ENCODE results near the gene SETD1A.
A peak's percentile ranks its signal among the peaks of the same experiment; 100 is the strongest.
"Not testable (repeated sequence)": the region's sequence is repeated elsewhere in the genome, so short reads cannot be mapped to it uniquely, and the experiment has no call there.

SETD1A gene

DNA sequence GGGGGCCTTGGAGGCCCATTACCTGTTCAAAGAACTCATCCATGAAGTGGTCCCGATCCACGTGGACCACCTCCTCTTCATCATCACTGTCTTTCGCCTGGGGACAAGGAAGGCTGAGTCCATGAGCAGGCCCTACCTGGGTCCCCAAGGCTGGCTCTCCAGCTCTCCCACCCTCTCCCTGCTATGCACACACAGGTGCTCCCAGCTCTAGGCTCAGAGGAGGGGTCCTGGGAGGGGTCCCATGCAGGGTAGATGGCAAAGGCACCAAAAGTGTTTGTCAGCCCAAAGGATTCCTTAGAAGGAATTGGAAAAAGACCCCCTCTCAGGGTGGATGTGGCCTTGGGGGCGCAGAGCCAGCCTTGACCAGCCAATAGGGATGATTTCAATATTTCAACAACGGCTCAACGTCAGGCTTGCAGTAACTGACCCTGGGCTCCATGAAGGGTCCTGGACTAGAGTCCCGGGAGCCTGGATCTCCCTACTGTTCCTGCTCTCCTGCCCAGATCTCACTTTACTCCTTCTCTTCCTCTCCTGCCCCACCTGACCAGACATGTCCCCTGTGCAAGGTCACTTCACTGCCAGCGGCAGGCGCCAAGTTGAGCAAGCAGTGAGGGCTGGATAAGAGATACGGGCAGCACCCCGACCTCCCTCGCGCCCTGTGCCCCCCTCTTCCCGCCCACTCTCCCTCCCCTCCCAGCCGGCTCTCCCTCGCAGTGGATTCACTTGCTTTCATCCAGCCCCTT is 44.1 kb downstream of the SETD1A start:
- DNase-seq, result no peak

- DNase-seq, result no peak
Measured at GRCh38 chr16:31002250-31002700, 44.7 kb downstream of the SETD1A start.

- no peak for DNase-seq
Measured at GRCh38 chr16:31002862-31003341, 45.3 kb downstream of the SETD1A start.

DNA sequence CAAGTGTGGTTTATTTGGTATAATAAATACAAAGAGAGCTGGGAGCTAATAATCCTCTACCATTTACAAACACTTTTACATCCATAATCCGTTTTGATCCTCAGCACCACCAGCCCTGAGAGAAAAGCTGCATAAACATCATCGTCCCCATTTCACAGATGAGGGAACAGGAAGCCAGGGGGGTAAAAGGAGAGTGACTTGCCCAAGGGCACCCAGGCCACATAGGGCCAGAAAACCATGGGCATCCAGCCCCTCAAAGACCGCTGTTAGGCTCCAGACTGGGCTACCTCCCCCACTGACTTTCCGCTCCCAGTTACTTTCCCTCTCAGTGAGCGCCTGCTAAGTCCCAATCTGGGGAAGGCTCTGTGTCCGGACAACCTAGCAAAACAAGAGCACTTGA is 46.2 kb downstream of the SETD1A start:
- no peak for DNase-seq

DNA sequence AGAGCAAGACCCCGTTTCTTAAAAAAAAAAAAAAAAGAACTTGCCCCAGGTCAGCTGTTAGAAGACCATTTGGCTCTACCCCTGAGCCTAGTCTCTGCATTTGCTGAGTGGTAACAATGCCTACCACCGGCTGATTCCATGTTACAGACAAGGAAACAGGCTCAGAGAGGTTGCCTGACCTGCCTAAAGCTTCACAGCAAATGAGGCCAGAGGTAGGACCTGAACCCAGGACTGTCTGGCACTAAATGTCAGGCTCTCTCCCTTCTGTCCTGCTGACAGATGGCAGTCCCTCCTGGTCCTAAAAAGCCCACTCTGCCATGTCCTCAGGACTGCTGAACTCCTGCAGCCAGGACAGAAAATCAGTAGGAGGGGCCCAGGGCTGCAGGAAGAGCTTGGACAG is 47.1 kb downstream of the SETD1A start:
- DNase-seq, result no peak

- DNase-seq, result no peak
Measured at GRCh38 chr16:31005350-31006085, 48.0 kb downstream of the SETD1A start.

DNA sequence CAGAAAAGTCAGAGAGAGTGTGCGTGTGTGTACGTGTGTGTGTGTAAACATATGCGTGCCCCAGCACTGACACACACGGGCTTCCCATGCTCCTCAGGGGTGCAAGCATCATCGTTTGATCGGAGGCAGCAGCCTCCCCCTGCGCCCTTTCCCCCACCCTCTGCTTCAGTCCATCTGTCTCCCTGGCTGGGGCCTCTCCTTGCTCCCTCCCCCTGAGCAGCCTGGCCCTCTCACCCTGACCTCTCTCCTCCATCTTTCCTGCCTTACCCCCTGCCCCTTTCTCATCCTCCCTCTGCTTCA is 48.5 kb downstream of the SETD1A start:
- DNase-seq, result no peak

GRCh38 chr16:31006589-31006988 is 49.0 kb downstream of the SETD1A start:
- DNase-seq, result no peak

DNA sequence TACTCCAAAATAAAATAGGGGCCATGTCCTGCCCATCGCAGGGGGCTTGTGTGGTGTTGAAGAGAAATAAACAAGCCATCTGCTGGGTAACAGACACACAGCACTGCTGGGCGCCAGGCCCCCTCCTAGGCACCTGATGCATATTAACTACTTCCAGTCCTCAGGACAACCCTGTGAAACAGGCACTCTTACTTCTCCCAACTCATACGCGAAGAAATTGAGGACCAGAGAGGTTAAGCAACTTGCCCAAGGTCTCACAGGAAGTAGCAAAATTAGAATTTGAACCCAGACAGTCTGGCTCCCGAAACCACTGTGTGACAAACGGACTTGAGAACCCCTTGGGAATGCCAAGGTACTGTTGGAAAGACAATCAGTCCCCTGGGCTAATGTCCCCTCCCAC is 50.1 kb downstream of the SETD1A start:
- DNase-seq, result no peak

GRCh38 chr16:31008149-31008548 is 50.6 kb downstream of the SETD1A start:
- no peak for DNase-seq

- no peak for DNase-seq
Measured at GRCh38 chr16:31008551-31008950, 51.0 kb downstream of the SETD1A start.

DNA sequence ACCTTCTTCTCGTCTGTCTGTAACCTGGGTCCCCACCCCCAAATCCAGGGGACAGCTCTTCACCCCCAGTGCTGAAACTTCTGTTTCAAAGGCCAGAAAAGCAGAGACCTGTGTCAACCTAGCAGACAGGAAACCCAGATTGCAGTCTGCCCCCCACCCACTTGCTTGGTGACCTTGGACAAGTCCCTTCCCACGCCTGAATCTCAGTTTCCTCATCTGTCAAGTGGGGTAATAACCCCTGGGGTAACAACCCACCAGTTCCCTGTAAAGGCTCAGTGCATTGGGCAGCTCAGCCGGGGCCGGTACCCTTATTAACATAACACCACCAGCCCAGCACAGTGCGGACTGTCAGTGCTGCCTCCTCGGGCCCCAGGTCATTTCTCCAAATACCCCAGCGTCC is 51.6 kb downstream of the SETD1A start:
- no peak for DNase-seq

DNA sequence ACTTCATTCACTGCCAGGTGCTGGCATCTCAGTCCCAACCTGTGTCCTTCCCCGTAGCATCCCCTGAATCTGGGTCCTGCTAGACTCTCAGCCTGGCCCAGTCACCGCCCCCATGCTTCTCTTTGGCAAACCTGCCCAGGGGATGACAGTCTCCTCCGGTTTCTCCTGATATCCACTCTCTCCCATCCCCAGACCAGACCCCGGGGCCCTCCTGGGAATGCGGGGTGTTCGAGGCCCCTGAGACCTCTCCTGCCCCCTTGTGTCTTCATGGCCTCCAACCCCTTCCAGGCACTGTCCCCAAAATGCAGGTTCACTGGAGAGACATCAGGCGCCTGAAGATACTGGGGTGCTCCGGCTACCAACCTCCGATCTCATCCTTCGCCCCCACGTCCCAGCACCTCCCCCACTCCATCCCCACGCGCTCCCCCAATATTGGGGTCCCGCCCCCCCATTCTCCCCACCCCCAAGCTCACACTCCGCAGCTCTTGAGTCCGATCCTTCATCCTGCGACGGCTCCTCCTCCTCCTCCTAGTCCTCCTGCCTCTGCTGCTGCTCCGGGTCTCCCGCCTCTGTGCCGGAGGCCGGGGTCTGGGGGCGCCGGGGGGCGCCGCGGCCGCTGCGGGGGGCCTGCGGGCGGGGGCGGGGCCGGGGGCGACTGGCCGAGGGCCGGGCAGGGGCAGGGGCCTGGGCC is 52.5 kb downstream of the SETD1A start:
- DNase-seq, result no peak

DNA sequence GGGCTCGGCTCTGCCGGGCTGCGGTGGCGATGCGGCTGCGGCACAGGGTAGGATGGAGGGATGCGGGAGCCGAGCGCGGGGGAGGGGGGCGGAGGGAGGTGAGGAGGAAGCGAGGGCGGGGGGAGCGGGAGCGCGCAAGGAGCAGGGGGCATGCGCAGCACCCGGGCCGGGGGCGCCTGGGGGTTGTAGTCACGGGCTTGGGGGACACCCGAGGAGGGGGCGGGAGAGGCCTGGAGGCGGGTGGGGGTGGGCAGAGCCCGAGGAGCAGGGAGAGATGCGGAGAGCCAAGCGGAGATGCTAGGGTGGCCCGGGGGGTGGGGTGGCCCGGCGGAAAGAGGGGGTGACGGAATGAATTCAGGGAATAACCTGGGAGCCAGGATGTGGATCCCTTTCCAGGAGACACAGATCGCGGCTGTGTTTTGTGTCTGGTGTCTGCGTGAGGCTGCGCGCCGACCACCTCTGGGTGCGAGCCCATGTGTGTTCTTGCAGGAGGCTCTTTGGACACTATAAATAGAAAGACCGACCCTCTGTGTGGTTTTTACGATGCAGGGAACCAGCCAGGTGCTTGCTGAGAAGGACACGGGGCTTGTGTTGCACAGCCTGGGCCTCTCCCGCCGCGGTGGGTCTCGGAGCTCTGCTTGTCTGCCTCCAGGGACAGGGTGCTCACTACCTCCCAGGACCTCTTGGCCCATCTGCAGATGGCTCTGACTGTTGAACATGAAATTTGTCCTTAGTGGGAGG is 53.2 kb downstream of the SETD1A start, which contains the start of gene STX1B:
TSS of gene STX1B (minus strand) at position 54 of the 741 bp plus-strand sequence. CDS start 242 bp downstream, outside the sequence.
- peak; percentile 52 for DNase-seq

DNA sequence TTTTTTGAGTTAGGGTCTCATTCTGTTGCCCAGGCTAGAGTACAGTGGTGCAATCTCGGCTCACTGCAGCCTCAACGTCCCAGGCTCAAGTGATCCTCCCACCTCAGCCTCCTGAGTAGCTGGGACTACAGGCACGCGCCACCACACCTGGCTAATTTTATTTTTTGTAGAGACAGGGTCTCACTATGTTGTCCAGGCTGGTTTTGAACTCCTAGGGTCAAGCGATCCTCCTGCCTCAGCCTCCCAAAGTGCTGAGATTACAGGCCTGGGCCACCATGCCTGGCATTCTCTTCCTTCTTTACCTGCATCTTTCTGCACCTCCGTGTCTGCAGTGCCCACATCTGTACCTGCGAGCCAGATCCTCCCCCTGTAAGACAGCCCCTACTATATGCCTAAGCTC is 54.3 kb downstream of the SETD1A start:
- not testable (repeated sequence) for DNase-seq

GRCh38 chr16:31013292-31013691 is 55.7 kb downstream of the SETD1A start:
- not testable (repeated sequence) for DNase-seq

DNA sequence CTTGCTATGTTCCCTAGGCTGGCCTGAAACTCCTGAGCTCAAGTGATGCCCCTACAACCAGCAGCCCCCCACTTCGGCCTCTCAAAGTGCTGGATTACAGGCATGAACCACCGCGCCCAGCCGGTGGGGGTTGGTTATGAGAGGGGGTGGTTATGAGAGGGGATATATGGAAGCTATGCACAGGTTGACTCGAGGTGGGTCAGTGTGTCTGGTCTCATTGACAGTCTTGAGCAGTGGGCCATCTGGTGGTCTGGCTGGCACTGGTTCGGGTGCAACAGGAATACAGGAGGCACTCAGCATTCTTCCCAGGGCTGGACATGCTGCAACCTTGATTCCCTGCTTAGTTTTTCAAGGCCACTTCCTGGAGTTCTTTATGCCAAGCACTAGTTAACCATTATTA is 58.5 kb downstream of the SETD1A start:
- no peak for DNase-seq

DNA sequence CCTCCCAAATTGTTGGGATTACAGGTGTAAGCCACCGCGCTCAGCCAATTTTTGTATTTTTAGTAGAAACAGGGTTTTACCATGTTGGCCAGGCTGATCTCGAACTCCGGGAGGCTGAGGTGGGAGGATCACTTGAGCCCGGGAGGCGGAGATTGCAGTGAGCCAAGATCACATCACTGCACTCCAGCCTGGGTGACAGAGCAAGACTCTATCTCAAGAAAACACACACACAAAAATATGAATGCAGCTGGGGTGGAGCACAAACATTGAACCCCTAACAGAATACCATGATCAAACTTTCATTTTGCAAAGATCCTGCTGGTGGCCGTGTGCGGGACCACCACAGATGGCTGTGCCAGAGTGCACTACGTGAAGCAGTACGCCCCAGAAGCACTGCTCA is 60.2 kb downstream of the SETD1A start:
- DNase-seq, result not testable (repeated sequence)

DNA sequence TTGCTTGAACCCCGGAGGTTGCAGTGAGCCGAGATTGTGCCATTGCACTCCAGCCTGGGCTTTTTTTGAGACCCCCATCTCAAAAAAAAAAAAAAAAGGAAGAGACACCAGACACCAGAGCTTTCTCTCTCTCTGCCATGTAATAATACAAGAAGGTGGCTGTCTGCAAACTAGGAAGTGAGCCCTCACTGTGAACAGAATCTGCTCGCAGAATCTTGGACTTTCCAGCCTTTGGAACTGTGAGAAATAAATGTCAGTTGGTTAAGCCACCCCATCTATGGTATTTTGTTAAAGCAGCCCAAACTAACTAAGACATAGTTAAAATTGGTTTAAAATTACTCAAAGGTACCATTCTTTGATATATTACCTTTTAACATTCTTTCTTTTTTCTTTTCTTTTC is 63.0 kb downstream of the SETD1A start:
- no peak for DNase-seq

- DNase-seq, result no peak
Measured at GRCh38 chr16:31022544-31023251, 65.1 kb downstream of the SETD1A start.

GRCh38 chr16:31023252-31023602 is 65.7 kb downstream of the SETD1A start:
- DNase-seq, result no peak

DNA sequence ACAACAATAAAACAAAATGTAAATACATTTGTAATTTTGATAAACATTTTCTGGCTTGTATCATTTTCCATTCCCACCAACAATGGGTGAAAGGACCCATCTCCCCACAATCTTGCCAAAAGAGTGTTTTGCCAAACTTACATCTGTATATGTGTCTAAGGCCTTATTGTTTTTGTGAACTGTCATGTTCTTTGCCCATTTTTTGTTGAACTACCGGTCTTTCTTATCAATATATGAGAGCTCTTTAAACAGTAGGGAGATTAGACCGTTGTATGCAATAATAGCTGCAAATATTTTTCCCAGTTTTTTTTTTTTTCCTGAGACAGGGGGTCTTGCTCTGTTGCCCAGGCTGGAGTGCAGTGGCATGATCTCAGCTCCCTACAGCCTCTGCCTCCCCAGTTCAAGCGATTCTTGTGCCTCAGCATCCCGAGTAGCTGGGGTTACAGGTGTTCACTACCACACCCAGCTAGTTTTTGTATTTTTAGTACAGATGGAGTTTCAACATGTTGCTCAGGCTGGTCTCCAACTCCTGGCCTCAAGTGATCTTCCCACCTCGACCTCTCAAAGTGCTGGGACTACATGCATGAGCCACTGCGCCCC is 66.2 kb downstream of the SETD1A start:
- no peak for DNase-seq

All from activated T-cell treated with anti-CD3 and anti-CD28 coated beads for 4 hours (primary cell).